Endodermal cell (in vitro differentiated cells): ENCODE results near the gene UBE2G1. TPM values are rescaled to one million over a fixed set of nuclear protein-coding genes. Genes with fewer than 3 reads are reported as not detected.
A peak's percentile ranks its signal among the peaks of the same experiment; 100 is the strongest.

Experiments
- DNase-seq: peaks from one replicate; pipeline ENCODE4 v3.0.0-alpha.2; 2017
- H3K27ac ChIP-seq: 2 replicates; pipeline ENCODE4 v1.5.1; 2013; ENCODE audit warnings: mild to moderate bottlenecking, low read depth, low read length, moderate library complexity
- H3K27me3 ChIP-seq: 2 replicates; pipeline ENCODE4 v1.6.1; 2013; ENCODE audit warnings: mild to moderate bottlenecking, low read length, moderate library complexity; ENCODE audit not compliant: insufficient read depth, control insufficient read depth, poor library complexity, severe bottlenecking
- H3K36me3 ChIP-seq: 2 replicates; pipeline ENCODE4 v1.7.0; 2013; ENCODE audit warnings: mild to moderate bottlenecking, low read length, moderate library complexity; ENCODE audit not compliant: control insufficient read depth, insufficient read depth
- H3K4me1 ChIP-seq: one replicate; pipeline ENCODE4 v1.7.0; 2013; ENCODE audit warnings: low read length; ENCODE audit not compliant: control insufficient read depth, insufficient read depth
- H3K4me3 ChIP-seq: 2 replicates; pipeline ENCODE4 v1.5.1; 2013; ENCODE audit warnings: mild to moderate bottlenecking, low read length, moderate library complexity
- H3K9ac ChIP-seq: 2 replicates; pipeline ENCODE4 v1.6.1; 2013; ENCODE audit warnings: mild to moderate bottlenecking, low read length, moderate library complexity; ENCODE audit not compliant: poor library complexity, severe bottlenecking; ENCODE audit errors: extremely low read depth
- H3K9me3 ChIP-seq: 2 replicates; pipeline ENCODE4 v1.6.1; 2013; ENCODE audit warnings: mild to moderate bottlenecking, low read length, moderate library complexity; ENCODE audit not compliant: control insufficient read depth
- H3K27ac Mint-ChIP-seq: 2 replicates; pipeline ENCODE4 v1.8.0; 2020; ENCODE audit warnings: mixed read lengths
- H3K27me3 Mint-ChIP-seq: 2 replicates; pipeline ENCODE4 v1.8.0; 2021; ENCODE audit warnings: mild to moderate bottlenecking, mixed read lengths; ENCODE audit not compliant: insufficient read depth
- H3K36me3 Mint-ChIP-seq: 2 replicates; pipeline ENCODE4 v1.8.0; 2020; ENCODE audit warnings: low read depth, mixed read lengths
- H3K4me1 Mint-ChIP-seq: 2 replicates; pipeline ENCODE4 v1.8.0; 2020; ENCODE audit warnings: mixed read lengths
- H3K4me3 Mint-ChIP-seq: 2 replicates; pipeline ENCODE4 v1.8.0; 2020; ENCODE audit warnings: mild to moderate bottlenecking, moderate library complexity, mixed read lengths
- H3K9me3 Mint-ChIP-seq: 2 replicates; pipeline ENCODE4 v1.8.0; 2020; ENCODE audit warnings: mild to moderate bottlenecking, mixed read lengths
- WGBS, 2 experiments: methylation state at CpG; one replicate each; pipeline versions ENCODE4 v1.1.5 to v1.1.7; 2013; ENCODE audit warnings: missing lambda C conversion rate in 2 of 2, mixed read lengths in 1 of 2; ENCODE audit not compliant: insufficient coverage in 1 of 2, insufficient read length in 1 of 2; 5-methylcytosine and 5-hydroxymethylcytosine counted together
- total RNA-seq, 2 donors: library from RNA; stranded (reverse); fragmentation: NEBNext Ultra II Directional in 1 of 2; extraction: Animal tissue kit (Norgen Biotek cat#: 25700) in 1 of 2; gene quantifications; 2 replicates in 1 of 2; 3 replicates in 1 of 2; pipeline ENCODE4 v1.2.1, GENCODE V29; 2021
- TF ChIP-seq, protein P1 (sequence below): fragments of 200-600 bp; sonication (generic); conservative IDR thresholded peaks from 2 replicates; pipeline ENCODE4 v1.5.0; 2021; ENCODE audit warnings: antibody characterized with exemption, mild to moderate bottlenecking

The UBE2G1 gene
- total RNA-seq, 2 donors from 2014 or later, result 85.5 to 104 TPM

DNA sequence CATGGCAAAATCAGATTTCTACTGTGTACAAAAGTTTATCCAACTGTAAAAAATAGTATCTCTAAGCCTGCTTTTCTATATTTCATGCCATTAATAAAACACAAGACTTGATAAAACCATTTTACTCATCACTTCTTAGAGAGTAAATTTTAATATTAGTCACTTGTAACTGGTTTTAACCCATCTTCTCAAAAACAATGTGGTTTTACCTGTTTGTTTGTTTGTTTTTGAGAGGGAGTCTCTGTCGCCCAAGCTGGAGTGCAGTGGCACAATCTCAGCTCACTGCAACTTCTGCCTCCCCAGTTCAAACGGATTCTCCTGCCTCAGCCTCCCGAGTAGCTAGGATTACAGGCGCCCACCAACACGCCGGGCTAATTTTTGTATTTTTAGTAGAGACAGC lies 32.1 kb downstream of the UBE2G1 start:
- Mint-ChIP-seq H3K4me1 (peaks cover 20% of the 10 kb centered on the region), H3K9me3 (no peaks in the 10 kb centered on the region), H3K4me3 (no peak overlapping the region), H3K36me3 (peaks cover 10% of the 10 kb centered on the region), H3K27ac (no peak overlapping the region), H3K27me3 (no peaks in the 10 kb centered on the region)
- Histone ChIP-seq H3K36me3 (peaks cover 11% of the 10 kb centered on the region), H3K4me1 (peaks cover 8% of the 10 kb centered on the region), H3K27ac (no peak overlapping the region), H3K27me3 (no peaks in the 10 kb centered on the region), H3K4me3 (no peak overlapping the region), H3K9me3 (no peaks in the 10 kb centered on the region), H3K9ac (no peak overlapping the region)
- DNase-seq, result no peak
- TF ChIP-seq, protein P1, sequence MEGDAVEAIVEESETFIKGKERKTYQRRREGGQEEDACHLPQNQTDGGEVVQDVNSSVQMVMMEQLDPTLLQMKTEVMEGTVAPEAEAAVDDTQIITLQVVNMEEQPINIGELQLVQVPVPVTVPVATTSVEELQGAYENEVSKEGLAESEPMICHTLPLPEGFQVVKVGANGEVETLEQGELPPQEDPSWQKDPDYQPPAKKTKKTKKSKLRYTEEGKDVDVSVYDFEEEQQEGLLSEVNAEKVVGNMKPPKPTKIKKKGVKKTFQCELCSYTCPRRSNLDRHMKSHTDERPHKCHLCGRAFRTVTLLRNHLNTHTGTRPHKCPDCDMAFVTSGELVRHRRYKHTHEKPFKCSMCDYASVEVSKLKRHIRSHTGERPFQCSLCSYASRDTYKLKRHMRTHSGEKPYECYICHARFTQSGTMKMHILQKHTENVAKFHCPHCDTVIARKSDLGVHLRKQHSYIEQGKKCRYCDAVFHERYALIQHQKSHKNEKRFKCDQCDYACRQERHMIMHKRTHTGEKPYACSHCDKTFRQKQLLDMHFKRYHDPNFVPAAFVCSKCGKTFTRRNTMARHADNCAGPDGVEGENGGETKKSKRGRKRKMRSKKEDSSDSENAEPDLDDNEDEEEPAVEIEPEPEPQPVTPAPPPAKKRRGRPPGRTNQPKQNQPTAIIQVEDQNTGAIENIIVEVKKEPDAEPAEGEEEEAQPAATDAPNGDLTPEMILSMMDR, result no peak
- 96 to 97% methylated on average over 5 to 6 of the region's 6 CpGs for WGBS, 2 experiments

GRCh38 chr17:4333041-4333440 lies 33.4 kb downstream of the UBE2G1 start:
- H3K9me3 Mint-ChIP-seq, result no peaks in the 10 kb centered on the region
- Histone ChIP-seq H3K9me3 (no peaks in the 10 kb centered on the region), H3K27me3 (no peaks in the 10 kb centered on the region), H3K4me1 (peaks cover 8% of the 10 kb centered on the region), H3K36me3 (peaks cover 16% of the 10 kb centered on the region), H3K27ac (no peak overlapping the region), H3K4me3 (no peak overlapping the region), H3K9ac (no peak overlapping the region)
- H3K4me3 Mint-ChIP-seq, result no peak overlapping the region
- H3K4me1 Mint-ChIP-seq, result peaks cover 22% of the 10 kb centered on the region
- no peak for DNase-seq
- H3K27ac Mint-ChIP-seq, result peak overlapping the region; percentile 81
- H3K36me3 Mint-ChIP-seq, result peaks cover 21% of the 10 kb centered on the region
- TF ChIP-seq, protein P1, result no peak
- WGBS, 2 experiments, result 95 to 97% methylated on average over 8 to 9 of the region's 9 CpGs
- H3K27me3 Mint-ChIP-seq, result no peaks in the 10 kb centered on the region

- peaks cover under 1% of the 10 kb centered on the region for H3K9me3 Mint-ChIP-seq
- Histone ChIP-seq H3K4me3 (no peak overlapping the region), H3K27ac (no peak overlapping the region), H3K36me3 (peaks cover 22% of the 10 kb centered on the region), H3K27me3 (no peaks in the 10 kb centered on the region), H3K4me1 (peaks cover 8% of the 10 kb centered on the region), H3K9me3 (no peaks in the 10 kb centered on the region), H3K9ac (no peak overlapping the region)
- H3K36me3 Mint-ChIP-seq, result peaks cover 26% of the 10 kb centered on the region
- no peak overlapping the region for H3K4me3 Mint-ChIP-seq
- peak; percentile 73 for DNase-seq
- peaks cover 22% of the 10 kb centered on the region for H3K4me1 Mint-ChIP-seq
- WGBS, 2 experiments, result 62 to 64% methylated on average over 5 to 6 of the region's 6 CpGs
- TF ChIP-seq, protein P1, result no peak
- peak overlapping the region; percentile 81 for H3K27ac Mint-ChIP-seq
- no peaks in the 10 kb centered on the region for H3K27me3 Mint-ChIP-seq
These were observed 34.0 kb downstream of the UBE2G1 start for GRCh38 chr17:4332296-4332970.
